ENCODE results near the gene CD4.

CD4 gene

GRCh38 chr12:6778574-6779550 is 10.5 kb upstream of the CD4 start:
- peak; percentile 54 for DNase-seq

GRCh38 chr12:6779708-6780432 is 9.5 kb upstream of the CD4 start:
- no peak for DNase-seq

GRCh38 chr12:6780573-6780972 is 8.8 kb upstream of the CD4 start:
- no peak for DNase-seq

- no peak for DNase-seq
Measured at GRCh38 chr12:6782119-6782518, 7.2 kb upstream of the CD4 start.

GRCh38 chr12:6782850-6783566 is 6.3 kb upstream of the CD4 start:
- DNase-seq, result no peak

- DNase-seq, result no peak
Measured at GRCh38 chr12:6783828-6784227, 5.5 kb upstream of the CD4 start.

GRCh38 chr12:6784296-6784695 is 5.0 kb upstream of the CD4 start:
- no peak for DNase-seq

- DNase-seq, result no peak
Measured at GRCh38 chr12:6784761-6785160, 4.6 kb upstream of the CD4 start.

- DNase-seq, result no peak
Measured at GRCh38 chr12:6786416-6787094, 2.8 kb upstream of the CD4 start.

GRCh38 chr12:6787309-6787708 is 2.0 kb upstream of the CD4 start:
- no peak for DNase-seq

- DNase-seq, result no peak
Measured at GRCh38 chr12:6790496-6791150, 1.3 kb downstream of the CD4 start.

GRCh38 chr12:6791931-6792520 is 2.7 kb downstream of the CD4 start:
- DNase-seq, result no peak

GRCh38 chr12:6792522-6793201 is 3.3 kb downstream of the CD4 start:
- no peak for DNase-seq

- no peak for DNase-seq
Measured at GRCh38 chr12:6795088-6795487, 5.8 kb downstream of the CD4 start.

- no peak for DNase-seq
Measured at GRCh38 chr12:6796576-6796975, 7.2 kb downstream of the CD4 start.

GRCh38 chr12:6799147-6799546 is 9.8 kb downstream of the CD4 start:
- no peak for DNase-seq

- no peak for DNase-seq
Measured at GRCh38 chr12:6807170-6807569, 17.8 kb downstream of the CD4 start.

GRCh38 chr12:6809056-6809455 is 19.7 kb downstream of the CD4 start:
- DNase-seq, result no peak

GRCh38 chr12:6810758-6811157 is 21.4 kb downstream of the CD4 start:
- no peak for DNase-seq

GRCh38 chr12:6813363-6813762 is 24.0 kb downstream of the CD4 start:
- no peak for DNase-seq

- no peak for DNase-seq
Measured at GRCh38 chr12:6816598-6816997, 27.3 kb downstream of the CD4 start.

All from NCI-H524 treated with DMSO at 0.1 percent for 48 hours (cell line).